Osteocyte (in vitro differentiated cells): ENCODE measurements around the gene ULK1. TPM values are rescaled to one million over a fixed set of nuclear protein-coding genes. Genes with fewer than 3 reads are reported as not detected.
A peak's percentile ranks its signal among the peaks of the same experiment; 100 is the strongest.
"Not testable (repeated sequence)": the region's sequence is repeated elsewhere in the genome, so short reads cannot be mapped to it uniquely, and the experiment has no call there.

Source experiments
- DNase-seq: peaks from one replicate; pipeline ENCODE4 v3.0.0; 2021; ENCODE audit warnings: mixed read lengths; ENCODE audit not compliant: unreplicated experiment; ENCODE audit errors: extremely low spot score
- H3K27ac Mint-ChIP-seq: one replicate; pipeline ENCODE4 v1.8.0; 2021; ENCODE audit warnings: mild to moderate bottlenecking, mixed read lengths; ENCODE audit not compliant: unreplicated experiment
- H3K27me3 Mint-ChIP-seq: one replicate; pipeline ENCODE4 v1.8.0; 2021; ENCODE audit warnings: mixed read lengths; ENCODE audit not compliant: unreplicated experiment
- H3K36me3 Mint-ChIP-seq: one replicate; pipeline ENCODE4 v1.8.0; 2021; ENCODE audit warnings: mixed read lengths; ENCODE audit not compliant: unreplicated experiment
- H3K4me1 Mint-ChIP-seq: one replicate; pipeline ENCODE4 v1.8.0; 2021; ENCODE audit warnings: mixed read lengths; ENCODE audit not compliant: unreplicated experiment
- H3K4me3 Mint-ChIP-seq: one replicate; pipeline ENCODE4 v1.8.0; 2021; ENCODE audit warnings: mild to moderate bottlenecking, moderate library complexity, mixed read lengths; ENCODE audit not compliant: unreplicated experiment
- H3K9me3 Mint-ChIP-seq: one replicate; pipeline ENCODE4 v1.8.0; 2021; ENCODE audit warnings: mixed read lengths; ENCODE audit not compliant: unreplicated experiment
- CTCF ChIP-seq: fragments of 200-600 bp; sonication (generic); IDR thresholded peaks from 2 replicates; pipeline ENCODE4 v1.5.0; 2021; ENCODE audit warnings: antibody characterized with exemption, mild to moderate bottlenecking, moderate library complexity
- total RNA-seq: library from RNA; stranded (reverse); gene quantifications from 2 replicates; pipeline ENCODE4 v1.2.1, GENCODE V29; 2021

Gene ULK1
- total RNA-seq, 1 donor from 2014 or later = 69.6 TPM

- DNase-seq = peak; percentile 59
- no peaks in the 10 kb centered on the region for H3K27me3 Mint-ChIP-seq
- no peaks in the 10 kb centered on the region for H3K9me3 Mint-ChIP-seq
- H3K27ac Mint-ChIP-seq = no peak overlapping the region
- no peak overlapping the region for H3K4me3 Mint-ChIP-seq
- H3K36me3 Mint-ChIP-seq = peaks cover 14% of the 10 kb centered on the region
- H3K4me1 Mint-ChIP-seq = peaks cover 6% of the 10 kb centered on the region
- no peak for TF ChIP-seq CTCF
These were observed 49.5 kb downstream of the ULK1 start for GRCh38 chr12:131943876-131944275.

GRCh38 chr12:131944601-131945251 is 50.3 kb downstream of the ULK1 start:
- Mint-ChIP-seq H3K36me3 (peaks cover 14% of the 10 kb centered on the region), H3K27ac (no peak overlapping the region), H3K4me3 (no peak overlapping the region), H3K9me3 (no peaks in the 10 kb centered on the region), H3K4me1 (peaks cover 7% of the 10 kb centered on the region), H3K27me3 (no peaks in the 10 kb centered on the region)
- peak; percentile 76 for DNase-seq
- TF ChIP-seq CTCF = no peak

DNA sequence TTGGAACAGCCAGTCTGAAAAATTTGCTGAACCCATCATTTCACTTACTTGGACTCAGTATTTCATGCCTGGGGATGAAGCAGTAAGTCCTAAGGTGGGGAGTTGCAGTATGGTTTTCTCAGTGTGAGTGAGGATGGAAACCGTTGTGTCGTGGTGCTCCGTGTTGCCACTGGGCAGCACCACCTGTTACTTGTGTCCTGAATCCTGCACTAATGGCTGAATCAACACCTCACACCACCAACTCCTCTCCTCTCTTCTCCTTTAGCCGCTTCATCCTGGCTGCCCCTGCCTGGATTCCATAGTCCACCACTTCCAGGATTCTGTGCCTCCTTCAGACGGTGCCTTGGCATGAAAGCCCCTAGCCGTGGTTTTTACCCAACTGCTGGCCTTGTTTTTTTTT is 52.3 kb downstream of the ULK1 start:
- no peak for DNase-seq
- H3K4me3 Mint-ChIP-seq = no peak overlapping the region

GRCh38 chr12:131947482-131948027 is 53.1 kb downstream of the ULK1 start:
- Mint-ChIP-seq H3K4me1 (peaks cover 15% of the 10 kb centered on the region), H3K4me3 (no peak overlapping the region), H3K9me3 (no peaks in the 10 kb centered on the region), H3K27me3 (no peaks in the 10 kb centered on the region), H3K27ac (peak overlapping the region; percentile 7), H3K36me3 (peaks cover 8% of the 10 kb centered on the region)
- TF ChIP-seq CTCF = no peak
- peak; percentile 74 for DNase-seq

More for the DNA sequence above, 52.3 kb downstream of the ULK1 start:
- H3K9me3 Mint-ChIP-seq = no peaks in the 10 kb centered on the region
- peaks cover 14% of the 10 kb centered on the region for H3K4me1 Mint-ChIP-seq
- peaks cover 9% of the 10 kb centered on the region for H3K36me3 Mint-ChIP-seq
- TF ChIP-seq CTCF = no peak
- no peak overlapping the region for H3K27ac Mint-ChIP-seq
- no peaks in the 10 kb centered on the region for H3K27me3 Mint-ChIP-seq

GRCh38 chr12:131948166-131948712 is 53.8 kb downstream of the ULK1 start:
- Mint-ChIP-seq H3K27ac (peak overlapping the region; percentile 46), H3K27me3 (no peaks in the 10 kb centered on the region), H3K9me3 (no peaks in the 10 kb centered on the region), H3K4me3 (peak overlapping the region; percentile 8), H3K4me1 (peaks cover 16% of the 10 kb centered on the region), H3K36me3 (peaks cover 8% of the 10 kb centered on the region)
- no peak for TF ChIP-seq CTCF
- peak; percentile 17 for DNase-seq

DNA sequence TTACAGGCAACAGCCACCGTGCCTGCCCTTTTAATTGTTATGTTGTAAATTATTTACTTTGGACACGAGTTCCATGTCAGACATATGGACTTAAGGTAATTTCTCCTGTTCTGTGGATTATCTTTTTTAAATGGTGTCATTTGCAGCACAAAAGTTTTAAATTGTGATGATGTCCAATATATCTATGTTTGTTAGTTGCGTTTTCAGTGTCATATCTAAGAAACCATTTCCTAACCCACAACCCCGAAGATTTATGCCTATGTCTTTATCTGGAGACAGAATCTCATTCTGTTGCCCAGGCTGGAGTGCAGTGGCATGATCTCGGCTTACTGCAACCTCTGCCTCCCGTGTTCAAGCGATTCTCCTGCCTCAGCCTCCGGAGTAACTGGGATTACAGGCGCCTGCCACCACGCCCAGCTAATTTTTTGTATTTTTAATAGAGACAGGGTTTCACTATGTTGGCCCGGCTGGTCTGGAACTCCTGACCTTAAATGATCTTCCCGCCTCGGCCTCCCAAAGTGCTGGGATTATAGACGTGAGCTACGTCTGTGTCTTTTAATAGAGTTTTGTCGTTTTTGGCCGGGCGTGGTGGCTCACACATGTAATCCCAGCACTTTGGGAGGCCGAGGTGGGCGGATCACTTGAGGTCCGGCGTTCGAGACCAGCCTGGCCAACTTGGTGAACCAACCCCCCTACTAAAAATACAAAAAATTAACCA is 54.5 kb downstream of the ULK1 start:
- Mint-ChIP-seq H3K27ac (peak overlapping the region; percentile 81), H3K4me3 (peak overlapping the region; percentile 78), H3K4me1 (peaks cover 16% of the 10 kb centered on the region)
- not testable (repeated sequence) for DNase-seq, H3K27me3 Mint-ChIP-seq, H3K9me3 Mint-ChIP-seq, H3K36me3 Mint-ChIP-seq
